ENCODE results near the gene OPCML. TPM values are rescaled to one million over a fixed set of nuclear protein-coding genes. Genes with fewer than 3 reads are reported as not detected.

Gene OPCML
- total and polyA plus RNA-seq, 2 experiments from 2014 or later = 1.2 to 4.4 TPM

DNA sequence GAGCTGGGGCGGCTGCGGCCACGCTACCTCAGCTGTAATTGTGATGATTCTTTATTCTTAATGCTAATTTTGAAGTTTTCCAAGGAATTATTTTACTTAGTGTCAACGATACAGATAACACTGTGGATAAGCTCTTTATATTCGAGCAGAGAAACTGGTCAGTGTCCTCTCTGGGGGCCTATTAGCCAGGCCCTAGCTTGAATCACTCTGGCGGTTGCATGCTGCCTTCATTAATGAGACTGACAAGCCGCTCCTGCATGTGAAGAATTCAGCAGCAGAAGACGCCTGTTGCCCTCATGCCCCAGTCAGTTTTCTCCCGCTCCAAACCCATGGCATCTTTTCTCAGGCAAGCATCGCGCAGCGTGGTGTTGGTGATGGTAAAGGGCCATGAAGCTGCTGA is 851.7 kb downstream of the OPCML start (continued):
- TF ChIP-seq JUNB (IDR thresholded peaks at IDR 0.05; ENCODE audit: unreplicated experiment) (no peak), EZH2phosphoT487 (IDR thresholded peaks at IDR 0.05; ENCODE audit: unreplicated experiment) (no peak), ZNF331 (CRISPR knock-in tag; IDR thresholded peaks at IDR 0.05; ENCODE audit: low read depth) (no peak)

DNA sequence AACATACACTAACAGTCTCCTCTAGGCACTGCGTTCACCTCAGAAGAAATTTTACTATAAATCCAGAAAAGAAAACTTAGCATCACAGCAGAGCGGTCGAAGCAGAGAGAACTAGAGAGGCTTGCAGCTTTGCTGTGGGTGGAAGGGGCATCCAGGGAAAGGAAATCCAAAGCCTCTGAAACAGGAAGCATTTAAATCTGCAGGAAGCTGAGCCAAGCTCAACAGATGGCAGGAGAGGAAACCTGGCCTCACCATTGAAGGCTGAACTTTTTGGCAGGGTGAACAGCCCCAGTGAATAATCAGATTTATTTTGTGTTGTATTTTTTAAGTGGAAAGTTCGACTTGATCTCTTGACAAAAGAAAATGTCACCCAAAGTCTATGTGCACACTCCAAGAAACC is 858.1 kb downstream of the OPCML start:
- H3K27ac Mint-ChIP-seq = no peak overlapping the region
- H3K36me3 Mint-ChIP-seq (ENCODE audit: low read depth) = no peaks in the 10 kb centered on the region
- DNase-seq (ENCODE audit: low spot score) = no peak
- Histone ChIP-seq H3K27ac (ENCODE audit: low read depth) (no peak overlapping the region), H3K4me3 (no peak overlapping the region), H3K36me3 (ENCODE audit: insufficient read depth) (no peaks in the 10 kb centered on the region), H2AFZ (no peak overlapping the region), H3K4me1 (ENCODE audit: insufficient read depth) (peaks cover 3% of the 10 kb centered on the region; the same call in 1 of the 2 replicates), H3K4me2 (no peak overlapping the region), H3K79me2 (replicated peaks; ENCODE audit: insufficient read depth) (no peaks in the 10 kb centered on the region), H4K20me1 (replicated peaks; ENCODE audit: insufficient read depth) (no peaks in the 10 kb centered on the region), H3K27me3 (ENCODE audit: insufficient read depth) (no peaks in the 10 kb centered on the region), H3F3A (replicated peaks; ENCODE audit: low read depth) (no peaks in the 10 kb centered on the region), H3K9me2 (ENCODE audit: insufficient read depth) (peaks cover 13% of the 10 kb centered on the region; the same call in 1 of the 2 replicates)
- peaks cover 10% of the 10 kb centered on the region; the same call in 2 of the 3 replicates for H3K9me3 Mint-ChIP-seq
- no peak overlapping the region for H3K4me3 Mint-ChIP-seq
- no peaks in the 10 kb centered on the region for H3K4me1 Mint-ChIP-seq
- H3K27me3 Mint-ChIP-seq (ENCODE audit: insufficient read depth, low read depth, poor library complexity) = no peaks in the 10 kb centered on the region
- ATAC-seq = no peak
- TF ChIP-seq NANOG (IDR thresholded peaks at IDR 0.05; ENCODE audit: borderline replicate concordance) (no peak), POLR2AphosphoS5 (IDR thresholded peaks at IDR 0.05; ENCODE audit: low read depth) (no peak), CREB1 (CRISPR knock-in tag; IDR thresholded peaks at IDR 0.05; ENCODE audit: low read depth) (no peak), STAT1 (IDR thresholded peaks at IDR 0.05; ENCODE audit: unreplicated experiment) (no peak), EZH2phosphoT487 (IDR thresholded peaks at IDR 0.05; ENCODE audit: unreplicated experiment) (no peak), EZH2 (IDR thresholded peaks at IDR 0.05; ENCODE audit: low read depth, unreplicated experiment) (no peak), CTCF (conservative IDR thresholded peaks at IDR 0.05; ENCODE audit: low read depth in 2 of 2) (no peak)
- TF ChIP-seq, protein P1, sequence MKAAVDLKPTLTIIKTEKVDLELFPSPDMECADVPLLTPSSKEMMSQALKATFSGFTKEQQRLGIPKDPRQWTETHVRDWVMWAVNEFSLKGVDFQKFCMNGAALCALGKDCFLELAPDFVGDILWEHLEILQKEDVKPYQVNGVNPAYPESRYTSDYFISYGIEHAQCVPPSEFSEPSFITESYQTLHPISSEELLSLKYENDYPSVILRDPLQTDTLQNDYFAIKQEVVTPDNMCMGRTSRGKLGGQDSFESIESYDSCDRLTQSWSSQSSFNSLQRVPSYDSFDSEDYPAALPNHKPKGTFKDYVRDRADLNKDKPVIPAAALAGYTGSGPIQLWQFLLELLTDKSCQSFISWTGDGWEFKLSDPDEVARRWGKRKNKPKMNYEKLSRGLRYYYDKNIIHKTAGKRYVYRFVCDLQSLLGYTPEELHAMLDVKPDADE (IDR thresholded peaks at IDR 0.05) = no peak
- TF ChIP-seq, protein P2, sequence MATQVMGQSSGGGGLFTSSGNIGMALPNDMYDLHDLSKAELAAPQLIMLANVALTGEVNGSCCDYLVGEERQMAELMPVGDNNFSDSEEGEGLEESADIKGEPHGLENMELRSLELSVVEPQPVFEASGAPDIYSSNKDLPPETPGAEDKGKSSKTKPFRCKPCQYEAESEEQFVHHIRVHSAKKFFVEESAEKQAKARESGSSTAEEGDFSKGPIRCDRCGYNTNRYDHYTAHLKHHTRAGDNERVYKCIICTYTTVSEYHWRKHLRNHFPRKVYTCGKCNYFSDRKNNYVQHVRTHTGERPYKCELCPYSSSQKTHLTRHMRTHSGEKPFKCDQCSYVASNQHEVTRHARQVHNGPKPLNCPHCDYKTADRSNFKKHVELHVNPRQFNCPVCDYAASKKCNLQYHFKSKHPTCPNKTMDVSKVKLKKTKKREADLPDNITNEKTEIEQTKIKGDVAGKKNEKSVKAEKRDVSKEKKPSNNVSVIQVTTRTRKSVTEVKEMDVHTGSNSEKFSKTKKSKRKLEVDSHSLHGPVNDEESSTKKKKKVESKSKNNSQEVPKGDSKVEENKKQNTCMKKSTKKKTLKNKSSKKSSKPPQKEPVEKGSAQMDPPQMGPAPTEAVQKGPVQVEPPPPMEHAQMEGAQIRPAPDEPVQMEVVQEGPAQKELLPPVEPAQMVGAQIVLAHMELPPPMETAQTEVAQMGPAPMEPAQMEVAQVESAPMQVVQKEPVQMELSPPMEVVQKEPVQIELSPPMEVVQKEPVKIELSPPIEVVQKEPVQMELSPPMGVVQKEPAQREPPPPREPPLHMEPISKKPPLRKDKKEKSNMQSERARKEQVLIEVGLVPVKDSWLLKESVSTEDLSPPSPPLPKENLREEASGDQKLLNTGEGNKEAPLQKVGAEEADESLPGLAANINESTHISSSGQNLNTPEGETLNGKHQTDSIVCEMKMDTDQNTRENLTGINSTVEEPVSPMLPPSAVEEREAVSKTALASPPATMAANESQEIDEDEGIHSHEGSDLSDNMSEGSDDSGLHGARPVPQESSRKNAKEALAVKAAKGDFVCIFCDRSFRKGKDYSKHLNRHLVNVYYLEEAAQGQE (IDR thresholded peaks at IDR 0.05; ENCODE audit: unreplicated experiment) = no peak
- TF ChIP-seq, protein P3, sequence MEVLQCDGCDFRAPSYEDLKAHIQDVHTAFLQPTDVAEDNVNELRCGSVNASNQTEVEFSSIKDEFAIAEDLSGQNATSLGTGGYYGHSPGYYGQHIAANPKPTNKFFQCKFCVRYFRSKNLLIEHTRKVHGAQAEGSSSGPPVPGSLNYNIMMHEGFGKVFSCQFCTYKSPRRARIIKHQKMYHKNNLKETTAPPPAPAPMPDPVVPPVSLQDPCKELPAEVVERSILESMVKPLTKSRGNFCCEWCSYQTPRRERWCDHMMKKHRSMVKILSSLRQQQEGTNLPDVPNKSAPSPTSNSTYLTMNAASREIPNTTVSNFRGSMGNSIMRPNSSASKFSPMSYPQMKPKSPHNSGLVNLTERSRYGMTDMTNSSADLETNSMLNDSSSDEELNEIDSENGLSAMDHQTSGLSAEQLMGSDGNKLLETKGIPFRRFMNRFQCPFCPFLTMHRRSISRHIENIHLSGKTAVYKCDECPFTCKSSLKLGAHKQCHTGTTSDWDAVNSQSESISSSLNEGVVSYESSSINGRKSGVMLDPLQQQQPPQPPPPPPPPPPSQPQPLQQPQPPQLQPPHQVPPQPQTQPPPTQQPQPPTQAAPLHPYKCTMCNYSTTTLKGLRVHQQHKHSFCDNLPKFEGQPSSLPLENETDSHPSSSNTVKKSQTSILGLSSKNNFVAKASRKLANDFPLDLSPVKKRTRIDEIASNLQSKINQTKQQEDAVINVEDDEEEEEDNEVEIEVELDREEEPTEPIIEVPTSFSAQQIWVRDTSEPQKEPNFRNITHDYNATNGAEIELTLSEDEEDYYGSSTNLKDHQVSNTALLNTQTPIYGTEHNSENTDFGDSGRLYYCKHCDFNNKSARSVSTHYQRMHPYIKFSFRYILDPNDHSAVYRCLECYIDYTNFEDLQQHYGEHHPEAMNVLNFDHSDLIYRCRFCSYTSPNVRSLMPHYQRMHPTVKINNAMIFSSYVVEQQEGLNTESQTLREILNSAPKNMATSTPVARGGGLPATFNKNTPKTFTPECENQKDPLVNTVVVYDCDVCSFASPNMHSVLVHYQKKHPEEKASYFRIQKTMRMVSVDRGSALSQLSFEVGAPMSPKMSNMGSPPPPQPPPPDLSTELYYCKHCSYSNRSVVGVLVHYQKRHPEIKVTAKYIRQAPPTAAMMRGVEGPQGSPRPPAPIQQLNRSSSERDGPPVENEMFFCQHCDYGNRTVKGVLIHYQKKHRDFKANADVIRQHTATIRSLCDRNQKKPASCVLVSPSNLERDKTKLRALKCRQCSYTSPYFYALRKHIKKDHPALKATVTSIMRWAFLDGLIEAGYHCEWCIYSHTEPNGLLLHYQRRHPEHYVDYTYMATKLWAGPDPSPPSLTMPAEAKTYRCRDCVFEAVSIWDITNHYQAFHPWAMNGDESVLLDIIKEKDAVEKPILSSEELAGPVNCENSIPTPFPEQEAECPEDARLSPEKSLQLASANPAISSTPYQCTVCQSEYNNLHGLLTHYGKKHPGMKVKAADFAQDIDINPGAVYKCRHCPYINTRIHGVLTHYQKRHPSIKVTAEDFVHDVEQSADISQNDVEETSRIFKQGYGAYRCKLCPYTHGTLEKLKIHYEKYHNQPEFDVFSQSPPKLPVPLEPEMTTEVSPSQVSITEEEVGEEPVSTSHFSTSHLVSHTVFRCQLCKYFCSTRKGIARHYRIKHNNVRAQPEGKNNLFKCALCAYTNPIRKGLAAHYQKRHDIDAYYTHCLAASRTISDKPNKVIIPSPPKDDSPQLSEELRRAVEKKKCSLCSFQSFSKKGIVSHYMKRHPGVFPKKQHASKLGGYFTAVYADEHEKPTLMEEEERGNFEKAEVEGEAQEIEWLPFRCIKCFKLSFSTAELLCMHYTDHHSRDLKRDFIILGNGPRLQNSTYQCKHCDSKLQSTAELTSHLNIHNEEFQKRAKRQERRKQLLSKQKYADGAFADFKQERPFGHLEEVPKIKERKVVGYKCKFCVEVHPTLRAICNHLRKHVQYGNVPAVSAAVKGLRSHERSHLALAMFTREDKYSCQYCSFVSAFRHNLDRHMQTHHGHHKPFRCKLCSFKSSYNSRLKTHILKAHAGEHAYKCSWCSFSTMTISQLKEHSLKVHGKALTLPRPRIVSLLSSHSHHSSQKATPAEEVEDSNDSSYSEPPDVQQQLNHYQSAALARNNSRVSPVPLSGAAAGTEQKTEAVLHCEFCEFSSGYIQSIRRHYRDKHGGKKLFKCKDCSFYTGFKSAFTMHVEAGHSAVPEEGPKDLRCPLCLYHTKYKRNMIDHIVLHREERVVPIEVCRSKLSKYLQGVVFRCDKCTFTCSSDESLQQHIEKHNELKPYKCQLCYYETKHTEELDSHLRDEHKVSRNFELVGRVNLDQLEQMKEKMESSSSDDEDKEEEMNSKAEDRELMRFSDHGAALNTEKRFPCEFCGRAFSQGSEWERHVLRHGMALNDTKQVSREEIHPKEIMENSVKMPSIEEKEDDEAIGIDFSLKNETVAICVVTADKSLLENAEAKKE (CRISPR knock-in tag; IDR thresholded peaks at IDR 0.05) = no peak

Measured in GM23338 (cell line).